ENCODE results near the gene CFAP20. TPM values are rescaled to one million over a fixed set of nuclear protein-coding genes. Genes with fewer than 3 reads are reported as not detected.

CFAP20 gene
- total and polyA plus RNA-seq, 4 donors = 22.1 to 30.6 (median 24.6) TPM

- H3K9me3 ChIP-seq (ENCODE audit: control insufficient read depth in 4 of 4, low read length in 3 of 4) = no peaks in the 10 kb centered on the region
- TF ChIP-seq, protein P1, sequence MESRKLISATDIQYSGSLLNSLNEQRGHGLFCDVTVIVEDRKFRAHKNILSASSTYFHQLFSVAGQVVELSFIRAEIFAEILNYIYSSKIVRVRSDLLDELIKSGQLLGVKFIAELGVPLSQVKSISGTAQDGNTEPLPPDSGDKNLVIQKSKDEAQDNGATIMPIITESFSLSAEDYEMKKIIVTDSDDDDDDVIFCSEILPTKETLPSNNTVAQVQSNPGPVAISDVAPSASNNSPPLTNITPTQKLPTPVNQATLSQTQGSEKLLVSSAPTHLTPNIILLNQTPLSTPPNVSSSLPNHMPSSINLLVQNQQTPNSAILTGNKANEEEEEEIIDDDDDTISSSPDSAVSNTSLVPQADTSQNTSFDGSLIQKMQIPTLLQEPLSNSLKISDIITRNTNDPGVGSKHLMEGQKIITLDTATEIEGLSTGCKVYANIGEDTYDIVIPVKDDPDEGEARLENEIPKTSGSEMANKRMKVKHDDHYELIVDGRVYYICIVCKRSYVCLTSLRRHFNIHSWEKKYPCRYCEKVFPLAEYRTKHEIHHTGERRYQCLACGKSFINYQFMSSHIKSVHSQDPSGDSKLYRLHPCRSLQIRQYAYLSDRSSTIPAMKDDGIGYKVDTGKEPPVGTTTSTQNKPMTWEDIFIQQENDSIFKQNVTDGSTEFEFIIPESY (IDR thresholded peaks at IDR 0.05) = no peak
- TF ChIP-seq EGR1 (IDR thresholded peaks at IDR 0.05; ENCODE audit: low read depth in 2 of 2) = no peak
- no peak for TF ChIP-seq TAF1 (conservative IDR thresholded peaks at IDR 0.05)
- no peak for TF ChIP-seq FOXA1 (IDR thresholded peaks at IDR 0.05)
- no peak for TF ChIP-seq CTCF (IDR thresholded peaks at IDR 0.05; ENCODE audit: low read depth, low read length, missing input control)
- TF ChIP-seq RAD21 (IDR thresholded peaks at IDR 0.05) = no peak
- TF ChIP-seq RXRA (IDR thresholded peaks at IDR 0.05) = no peak
- TF ChIP-seq MAX (IDR thresholded peaks at IDR 0.05) = no peak
- TF ChIP-seq, protein P2, sequence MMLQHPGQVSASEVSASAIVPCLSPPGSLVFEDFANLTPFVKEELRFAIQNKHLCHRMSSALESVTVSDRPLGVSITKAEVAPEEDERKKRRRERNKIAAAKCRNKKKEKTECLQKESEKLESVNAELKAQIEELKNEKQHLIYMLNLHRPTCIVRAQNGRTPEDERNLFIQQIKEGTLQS (IDR thresholded peaks at IDR 0.05) = no peak
- TF ChIP-seq YY1 (IDR thresholded peaks at IDR 0.05) = no peak
- no peak for TF ChIP-seq SP1 (IDR thresholded peaks at IDR 0.05)
- no peak for TF ChIP-seq NR2F2 (IDR thresholded peaks at IDR 0.05)
- no peak for TF ChIP-seq REST (IDR thresholded peaks at IDR 0.05)
- TF ChIP-seq HNF4A (conservative IDR thresholded peaks at IDR 0.05) = no peak
- no peak for TF ChIP-seq GABPA (IDR thresholded peaks at IDR 0.05 in 1 of 2, conservative IDR thresholded peaks at IDR 0.05 in 1 of 2)
- no peak for TF ChIP-seq JUND (IDR thresholded peaks at IDR 0.05)
- no peak for TF ChIP-seq HNF4G (IDR thresholded peaks at IDR 0.05)
- TF ChIP-seq FOXA2 (IDR thresholded peaks at IDR 0.05) = no peak
- DNase-seq (ENCODE audit: low spot score) = no peak
- no peak overlapping the region for H3K9ac ChIP-seq (ENCODE audit: low read depth in 1 of 2, low read length in 2 of 2)
- H3K27ac ChIP-seq (ENCODE audit: low read depth in 1 of 2, low read length in 2 of 2) = no peak overlapping the region
- H3K36me3 ChIP-seq (ENCODE audit: control insufficient read depth in 4 of 4, insufficient read depth in 3 of 4, low read depth in 1 of 4, low read length in 3 of 4) = peaks cover 3 to 23% (median 20%) of the 10 kb centered on the region in 4 donors
- H3K27me3 ChIP-seq (ENCODE audit: control insufficient read depth in 4 of 4, insufficient read depth in 4 of 4, low read length in 3 of 4) = no peaks in the 10 kb centered on the region
- no peak overlapping the region for H3K4me3 ChIP-seq (ENCODE audit: low read depth in 1 of 3, low read length in 3 of 3)
- 67% methylated on average over 12 of the region's 12 CpGs for WGBS
- H3K4me1 ChIP-seq (ENCODE audit: control insufficient read depth in 4 of 4, insufficient read depth in 4 of 4, low read length in 3 of 4) = no peaks in the 10 kb centered on the region
Observed at GRCh38 chr16:58110571-58111301, 18.4 kb downstream of the CFAP20 start.

Data from liver (tissue), 9 donors.